Adipose tissue (tissue), 3 donors: Measurements from ENCODE around the gene GRM6. TPM values are rescaled to one million over a fixed set of nuclear protein-coding genes. Genes with fewer than 3 reads are reported as not detected.

Experiments
- H3K27ac ChIP-seq: one replicate; pipeline ENCODE4 v1.5.1; 2013; ENCODE audit warnings: low read depth, low read length
- WGBS, 3 donors: extraction: QIAGEN DNeasy Blood & Tissue Kit; methylation state at CpG; one replicate each; pipeline ENCODE4 v1.1.7; 2013; 5-methylcytosine and 5-hydroxymethylcytosine counted together
- polyA plus RNA-seq, 3 donors: library from polyadenylated mRNA; stranded (reverse); fragments of 200-250 nt; gene quantifications; one replicate each; pipeline ENCODE4 v1.2.3, GENCODE V29; 2013
- donor health status: healthy with polysubstance abuse.
- donor health status: Bipolar disorder and iron deficiency.
- donor health status: healthy.

Gene GRM6
- polyA plus RNA-seq, 3 donors: not detected

- WGBS, 3 donors: 97 to 98% (median 98%) methylated on average over 33 to 43 of the region's 43 CpGs
- H3K27ac ChIP-seq: no peak overlapping the region
These were observed 8.7 kb downstream of the GRM6 start for GRCh38 chr5:178986326-178986960.

GRCh38 chr5:178984145-178985072 lies 10.7 kb downstream of the GRM6 start:
- H3K27ac ChIP-seq: no peak overlapping the region
- WGBS, 3 donors: 94 to 97% (median 96%) methylated on average over 37 of the region's 37 CpGs

- no peak overlapping the region for H3K27ac ChIP-seq
- WGBS, 3 donors: 93 to 96% (median 93%) methylated on average over 10 of the region's 10 CpGs
These were observed 11.4 kb downstream of the GRM6 start for GRCh38 chr5:178983728-178984127.

GRCh38 chr5:178982941-178983340 lies 12.2 kb downstream of the GRM6 start:
- 95 to 98% (median 97%) methylated on average over 17 of the region's 17 CpGs for WGBS, 3 donors

GRCh38 chr5:178981381-178981780 lies 13.7 kb downstream of the GRM6 start:
- H3K27ac ChIP-seq: no peak overlapping the region
- WGBS, 3 donors: 92 to 96% (median 95%) methylated on average over 14 to 15 of the region's 15 CpGs

More at GRCh38 chr5:178982941-178983340, 12.2 kb downstream of the GRM6 start:
- no peak overlapping the region for H3K27ac ChIP-seq

- no peak overlapping the region for H3K27ac ChIP-seq
- 97 to 98% (median 98%) methylated on average over 5 of the region's 5 CpGs for WGBS, 3 donors
These were observed 29.6 kb downstream of the GRM6 start for GRCh38 chr5:178965465-178966055.

- 1 to 4% (median 3%) methylated on average over 18 to 23 of the region's 23 CpGs for WGBS, 3 donors
- H3K27ac ChIP-seq: no peak overlapping the region
These were observed 53.8 kb downstream of the GRM6 start for GRCh38 chr5:178941361-178941760.

GRCh38 chr5:178940569-178941360 lies 54.4 kb downstream of the GRM6 start, which contains the start of gene ZNF454:
TSS of gene ZNF454 (plus strand) at chr5:178941198. CDS start at chr5:178942792, 1,594 bp downstream.
- WGBS, 3 donors: 2 to 4% (median 4%) methylated on average over 69 of the region's 69 CpGs
- no peak within 1 kb of the TSS for H3K27ac ChIP-seq

GRCh38 chr5:178931846-178932760 lies 63.0 kb downstream of the GRM6 start:
- H3K27ac ChIP-seq: no peak overlapping the region
- WGBS, 3 donors: 92 to 96% (median 96%) methylated on average over 11 of the region's 11 CpGs

Other genes with a start within 250 kb of the GRM6 start
- 10 to 100 TPM in 1 of 3 donors, 1 to 10 TPM in 2; 5.5 to 10.3 (median 8.2) TPM for gene ZNF354B, start 135.4 kb downstream of the GRM6 start, polyA plus RNA-seq
- gene ZFP2, start 99.4 kb downstream of the GRM6 start, polyA plus RNA-seq: 1 to 10 TPM in 1 of 3 donors, under 1 TPM in 2; 0.61 to 2.6 (median 0.94) TPM
- 1 to 10 TPM in 1 of 3 donors, under 1 TPM in 2; 0.61 to 1.8 (median 0.72) TPM for gene ZNF454, start 54.1 kb downstream of the GRM6 start, polyA plus RNA-seq
- gene ZNF879, start 28.5 kb upstream of the GRM6 start, polyA plus RNA-seq: 1 to 10 TPM in 1 of 3 donors, under 1 TPM in 2; 0.90 to 1.2 (median 0.94) TPM
- gene ZNF354C, start 65.1 kb upstream of the GRM6 start, polyA plus RNA-seq: 1 to 10 TPM; 1.2 to 2.0 (median 1.3) TPM